Neural crest cell (in vitro differentiated cells): Measurements from ENCODE around the gene UBE2J2. TPM values are rescaled to one million over a fixed set of nuclear protein-coding genes. Genes with fewer than 3 reads are reported as not detected.
A peak's percentile ranks its signal among the peaks of the same experiment; 100 is the strongest.
"Not testable (repeated sequence)": the region's sequence is repeated elsewhere in the genome, so short reads cannot be mapped to it uniquely, and the experiment has no call there.

Source experiments
- DNase-seq: peaks from one replicate; pipeline ENCODE4 v3.0.0; 2021; ENCODE audit warnings: low read depth, mixed read lengths, low spot score
- H3K27ac Mint-ChIP-seq: one replicate; pipeline ENCODE4 v1.8.0; 2021; ENCODE audit warnings: mild to moderate bottlenecking, mixed read lengths; ENCODE audit not compliant: unreplicated experiment
- H3K27me3 Mint-ChIP-seq: 2 replicates; pipeline ENCODE4 v1.8.0; 2021; ENCODE audit warnings: low read depth, mild to moderate bottlenecking, mixed read lengths
- H3K36me3 Mint-ChIP-seq: 2 replicates; pipeline ENCODE4 v1.8.0; 2021; ENCODE audit warnings: low read depth, mild to moderate bottlenecking, mixed read lengths
- H3K4me1 Mint-ChIP-seq: 2 replicates; pipeline ENCODE4 v1.8.0; 2021; ENCODE audit warnings: mixed read lengths
- H3K4me3 Mint-ChIP-seq: one replicate; pipeline ENCODE4 v1.8.0; 2021; ENCODE audit warnings: mild to moderate bottlenecking, mixed read lengths
- H3K9me3 Mint-ChIP-seq: 2 replicates; pipeline ENCODE4 v1.8.0; 2021; ENCODE audit warnings: mixed read lengths
- CTCF ChIP-seq: fragments of 200-600 bp; sonication (generic); conservative IDR thresholded peaks from 2 replicates; pipeline ENCODE4 v1.5.0; 2021; ENCODE audit warnings: antibody characterized with exemption, mild to moderate bottlenecking
- total RNA-seq: library from RNA; stranded (reverse); gene quantifications from 2 replicates; pipeline ENCODE4 v1.2.1, GENCODE V29; 2021

UBE2J2 gene
- total RNA-seq, 1 donor from 2014 or later = 80.8 TPM

DNA sequence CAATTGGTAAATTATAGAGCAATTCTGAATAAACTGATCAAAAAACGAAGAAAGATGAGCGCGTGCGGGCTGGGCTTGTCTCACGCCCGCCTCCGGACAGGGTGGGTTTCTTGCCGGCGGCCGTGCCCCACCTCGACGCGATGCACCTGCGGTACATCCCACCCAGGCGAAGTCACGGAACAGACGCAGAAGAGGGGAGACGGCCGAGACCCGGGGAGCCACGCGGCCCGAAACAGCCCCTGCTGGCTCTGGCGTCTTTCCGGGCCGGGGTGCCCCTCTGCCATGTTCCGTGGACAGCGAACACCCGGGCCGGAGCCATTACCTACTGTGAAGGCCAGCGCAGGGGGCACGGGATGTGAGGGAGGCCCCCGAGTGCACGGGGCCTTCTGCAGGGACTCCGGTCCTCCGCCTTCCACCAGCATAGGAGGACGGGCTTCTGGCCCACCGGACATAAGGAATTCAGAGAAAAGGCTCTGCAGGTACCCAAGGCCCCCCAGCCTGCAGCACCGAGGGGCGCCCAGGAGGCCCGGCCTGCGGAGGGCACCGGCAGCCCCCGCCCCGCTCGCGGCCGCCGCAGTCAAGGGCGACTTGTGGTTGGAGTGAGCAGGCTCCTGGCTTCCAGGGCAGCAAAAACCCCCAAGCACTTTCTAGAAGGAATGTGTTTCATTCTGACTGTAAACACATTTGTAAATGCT is 19.5 kb downstream of the UBE2J2 start:
- Mint-ChIP-seq H3K4me1 (peaks cover 3% of the 10 kb centered on the region), H3K27ac (no peak overlapping the region), H3K9me3 (no peaks in the 10 kb centered on the region), H3K27me3 (peaks cover 8% of the 10 kb centered on the region), H3K4me3 (no peak overlapping the region), H3K36me3 (peaks cover 2% of the 10 kb centered on the region)
- no peak for DNase-seq
- TF ChIP-seq CTCF = no peak

DNA sequence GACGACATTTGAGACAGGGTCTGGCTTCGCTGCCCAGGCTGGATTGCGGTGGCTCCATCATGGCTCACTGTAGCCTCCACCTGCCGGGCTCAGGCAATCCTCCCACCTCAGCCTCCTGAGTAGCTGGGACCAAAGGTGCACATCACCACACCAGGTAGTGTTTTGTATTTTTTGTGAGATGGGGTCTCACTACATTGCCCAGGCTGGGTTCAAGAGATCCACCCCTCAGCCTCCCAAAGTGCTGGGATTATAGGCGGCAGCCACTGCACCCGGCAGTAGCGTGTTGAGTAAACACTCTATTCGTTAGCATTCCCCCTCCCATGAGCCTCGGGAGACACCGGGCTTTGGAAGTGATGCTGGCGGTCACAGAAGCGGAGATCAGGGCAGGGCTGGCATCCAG is 20.3 kb downstream of the UBE2J2 start:
- Mint-ChIP-seq H3K27ac (no peak overlapping the region), H3K36me3 (peaks cover 2% of the 10 kb centered on the region), H3K27me3 (peaks cover 8% of the 10 kb centered on the region), H3K4me1 (peaks cover 3% of the 10 kb centered on the region), H3K4me3 (no peak overlapping the region), H3K9me3 (no peaks in the 10 kb centered on the region)
- DNase-seq = no peak
- TF ChIP-seq CTCF = no peak

GRCh38 chr1:1250786-1251284 is 22.8 kb downstream of the UBE2J2 start:
- Mint-ChIP-seq H3K36me3 (no peaks in the 10 kb centered on the region), H3K9me3 (no peaks in the 10 kb centered on the region), H3K4me1 (peaks cover 3% of the 10 kb centered on the region), H3K4me3 (no peak overlapping the region), H3K27ac (peak overlapping the region; percentile 35), H3K27me3 (peaks cover 21% of the 10 kb centered on the region)
- DNase-seq = no peak
- TF ChIP-seq CTCF = no peak

GRCh38 chr1:1248009-1248913 is 25.4 kb downstream of the UBE2J2 start:
- not testable (repeated sequence) for H3K9me3 Mint-ChIP-seq

DNA sequence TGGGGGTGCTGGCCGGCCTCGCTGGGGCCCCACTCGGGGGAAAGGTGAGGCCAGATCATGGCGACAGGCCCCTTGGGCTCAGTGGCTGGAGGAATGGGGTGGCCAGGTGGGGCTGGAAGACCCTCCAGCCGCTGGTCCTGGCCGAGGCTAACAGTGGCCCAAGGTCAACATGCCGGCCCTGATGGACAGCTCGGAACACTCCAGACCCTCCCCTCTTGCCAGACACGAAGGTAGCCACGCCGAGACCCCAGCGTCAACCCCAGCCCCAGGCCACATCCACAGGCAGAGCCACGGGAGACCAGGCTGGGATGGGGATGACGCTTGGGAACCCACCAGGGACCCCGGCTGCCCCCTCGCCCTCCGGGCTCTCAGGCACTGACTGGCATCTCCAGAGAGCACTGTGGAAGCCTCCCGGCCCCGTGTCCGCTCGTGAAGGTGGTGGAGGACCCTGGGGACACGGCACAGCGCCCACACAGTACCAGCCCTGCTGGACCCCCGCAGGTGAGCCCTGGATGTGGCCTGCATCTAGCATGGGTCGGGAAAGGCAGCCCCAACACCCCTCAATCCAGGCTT is 26.2 kb downstream of the UBE2J2 start:
- Mint-ChIP-seq H3K27ac (no peak overlapping the region), H3K4me3 (no peak overlapping the region)
- TF ChIP-seq CTCF = no peak

More at GRCh38 chr1:1248009-1248913, 25.4 kb downstream of the UBE2J2 start:
- H3K27ac Mint-ChIP-seq, H3K4me1 Mint-ChIP-seq, DNase-seq, H3K36me3 Mint-ChIP-seq: not testable (repeated sequence)
- peaks cover 22% of the 10 kb centered on the region for H3K27me3 Mint-ChIP-seq
- H3K4me3 Mint-ChIP-seq = peak overlapping the region; percentile 44

More for the DNA sequence above, 26.2 kb downstream of the UBE2J2 start:
- H3K9me3 Mint-ChIP-seq = no peaks in the 10 kb centered on the region
- peaks cover 3% of the 10 kb centered on the region for H3K4me1 Mint-ChIP-seq
- no peaks in the 10 kb centered on the region for H3K36me3 Mint-ChIP-seq
- no peak for DNase-seq
- peaks cover 22% of the 10 kb centered on the region for H3K27me3 Mint-ChIP-seq
